ENCODE measurements around the gene RAB6B. TPM values are rescaled to one million over a fixed set of nuclear protein-coding genes. Genes with fewer than 3 reads are reported as not detected.

Gene RAB6B
- total and polyA plus RNA-seq, 2 of the 8 experiments (the other 6 are each of a cell fraction or from before 2014, with no cell fraction given): 7.9 to 15.6 TPM

DNA sequence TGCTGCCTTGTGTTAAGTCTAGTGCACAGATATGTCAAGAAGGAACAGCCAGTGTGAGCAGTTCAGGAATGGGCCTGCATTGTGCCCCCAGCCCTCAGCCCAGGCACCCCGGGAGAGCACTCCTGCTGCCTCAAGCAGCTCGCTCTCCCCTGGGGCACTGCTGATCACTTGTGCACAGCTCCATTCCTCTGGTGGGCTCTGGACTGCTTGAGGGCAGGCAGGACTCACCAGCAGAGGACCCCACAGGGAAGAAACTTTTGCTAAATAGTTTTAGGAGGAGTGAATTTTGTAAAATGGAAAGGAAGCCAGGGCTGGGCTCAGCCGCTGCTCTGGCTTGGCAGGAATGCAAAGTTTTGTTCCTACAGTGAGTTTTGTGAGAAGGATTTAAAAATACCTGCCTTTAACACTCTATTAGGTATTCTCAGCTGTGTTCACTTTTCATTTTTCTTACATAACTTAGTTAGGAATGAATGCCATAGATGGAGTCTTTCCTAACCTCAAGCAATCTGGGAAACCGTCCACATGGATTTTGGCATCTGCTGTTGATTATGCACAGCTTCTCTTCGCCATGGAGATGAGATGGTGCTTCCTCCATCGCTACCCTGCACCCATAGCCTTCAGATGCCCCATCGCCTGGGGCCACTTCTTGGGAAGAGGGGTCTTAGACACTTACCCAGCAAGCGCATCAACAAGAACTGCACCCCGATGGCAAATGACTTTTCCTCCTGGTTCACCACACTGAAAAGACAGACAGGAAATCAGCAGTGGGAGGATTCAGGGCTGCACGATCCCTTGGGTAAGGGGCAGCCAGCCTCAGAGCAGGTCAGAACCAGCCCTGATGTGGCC, 42.3 kb upstream of the RAB6B start:
- 87% methylated on average over 10 of the region's 10 CpGs; no CpG with 5 or more reads in 1 of the 2 experiments for WGBS, 2 experiments (ENCODE audit: extremely low coverage in 1 of 2, insufficient coverage in 1 of 2, insufficient read length in 1 of 2, insufficient replicate concordance in 2 of 2, low coverage in 1 of 2, low lambda C conversion rate in 2 of 2, missing lambda C conversion rate in 1 of 2)
- Histone ChIP-seq H2BK12ac (ENCODE audit: low read depth, low read length) (no peak overlapping the region), H3K4me3 (ENCODE audit: extremely low read depth in 1 of 4, insufficient read depth in 2 of 4, low read depth in 3 of 4, low read length in 4 of 4) (no peak overlapping the region), H4K5ac (ENCODE audit: insufficient read length, low read depth, low read length) (no peak overlapping the region), H2BK120ac (replicated peaks; ENCODE audit: low read depth, low read length) (no peak overlapping the region), H4K8ac (ENCODE audit: extremely low read depth, insufficient read depth, low read length) (no peak overlapping the region; the same call in 1 of the 2 replicates), H3K4me2 (ENCODE audit: insufficient read depth in 1 of 2, low read depth in 2 of 2, low read length in 2 of 2) (no peak overlapping the region), H3K9ac (replicated peaks in 1 of 4; ENCODE audit: extremely low read depth in 1 of 4, low read depth in 3 of 4, low read length in 3 of 4) (no peak overlapping the region), H3K79me2 (ENCODE audit: control insufficient read depth in 1 of 2, insufficient read depth in 2 of 2, low read length in 2 of 2) (no peaks in the 10 kb centered on the region), H4K20me1 (replicated peaks in 1 of 2; ENCODE audit: control insufficient read depth in 1 of 2, insufficient read depth in 2 of 2, low read length in 2 of 2) (no peaks in the 10 kb centered on the region), H3K27me3 (replicated peaks in 1 of 4; ENCODE audit: control insufficient read depth in 3 of 4, extremely low read depth in 1 of 4, insufficient read depth in 3 of 4, low read length in 3 of 4) (no peaks in the 10 kb centered on the region), H3K9me3 (ENCODE audit: insufficient read depth in 2 of 2, low read depth in 1 of 2, low read length in 1 of 2) (no peaks in the 10 kb centered on the region), H3K4me1 (replicated peaks in 1 of 4; ENCODE audit: control insufficient read depth in 3 of 4, insufficient read depth in 4 of 4, low read length in 3 of 4) (peaks cover 0 to 10% (median 3%) of the 10 kb centered on the region in 4 experiments; a peak in 5 of 7 replicates), H3K56ac (replicated peaks; ENCODE audit: insufficient read length, low read depth, low read length) (no peak overlapping the region), H2BK15ac (ENCODE audit: low read length) (no peak overlapping the region), H2BK20ac (ENCODE audit: low read length) (no peak overlapping the region), H3K36me3 (ENCODE audit: control insufficient read depth in 2 of 4, insufficient read depth in 4 of 4, low read length in 3 of 4) (no peaks in the 10 kb centered on the region), H3K14ac (ENCODE audit: insufficient read length) (no peak overlapping the region), H3K79me1 (ENCODE audit: low read depth, low read length) (no peaks in the 10 kb centered on the region), H3K18ac (ENCODE audit: extremely low read depth, low read length) (no peak overlapping the region), H3K27ac (ENCODE audit: low read depth, low read length) (no peak overlapping the region), H2AK5ac (ENCODE audit: low read depth, low read length) (no peak overlapping the region), H2AFZ (ENCODE audit: low read length) (no peak overlapping the region), H2BK5ac (ENCODE audit: low read depth, low read length) (no peak overlapping the region), H3K23ac (ENCODE audit: insufficient read length) (no peak overlapping the region), H3K4ac (replicated peaks; ENCODE audit: insufficient read length, low read depth, low read length) (no peak overlapping the region), H3K23me2 (ENCODE audit: low read depth, low read length) (peaks cover 2% of the 10 kb centered on the region; the same call in 1 of the 2 replicates), H4K91ac (replicated peaks; ENCODE audit: insufficient read length, low read length) (no peak overlapping the region)
- FAIRE-seq (no peak), DNase-seq (ENCODE audit: low read depth in 1 of 2, low spot score in 2 of 2) (peak in 1 of 2 experiments; percentile 40)
- POLR2A ChIA-PET (ENCODE audit: partially characterized antibody): no interaction called here
- CTCF ChIA-PET (ENCODE audit: partially characterized antibody): interaction anchor here (0.6 to 2.9 kb wide), 7 partner anchors 9 to 817 kb away, joined by 3 to 13 read pairs (median 3); no protein-coding TSS in a partner anchor
- TF ChIP-seq, protein P1, sequence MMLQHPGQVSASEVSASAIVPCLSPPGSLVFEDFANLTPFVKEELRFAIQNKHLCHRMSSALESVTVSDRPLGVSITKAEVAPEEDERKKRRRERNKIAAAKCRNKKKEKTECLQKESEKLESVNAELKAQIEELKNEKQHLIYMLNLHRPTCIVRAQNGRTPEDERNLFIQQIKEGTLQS (IDR thresholded peaks at IDR 0.05; ENCODE audit: insufficient read depth, low read depth, low read length): no peak

Data from H1 (cell line).